ENCODE results near the gene ATP2B3. TPM values are rescaled to one million over a fixed set of nuclear protein-coding genes. Genes with fewer than 3 reads are reported as not detected.

The ATP2B3 gene
- total and polyA plus RNA-seq, 2 experiments from 2014 or later = 0.21 to 0.42 TPM

- no peaks in the 10 kb centered on the region for H3K4me1 ChIP-seq (ENCODE audit: low read depth)
- H3K27ac ChIP-seq = peak overlapping the region; percentile 39
- DNase-seq (ENCODE audit: low read depth in 1 of 2, low spot score in 1 of 2) = peak; percentile 88 to 92
- H3K27me3 ChIP-seq = no peaks in the 10 kb centered on the region
- TF ChIP-seq CTCF (IDR thresholded peaks at IDR 0.05; ENCODE audit: low read depth, low read length) = no peak
- H3K36me3 ChIP-seq = no peaks in the 10 kb centered on the region
- peak overlapping the region; percentile 72 for H3K4me3 ChIP-seq
- no peaks in the 10 kb centered on the region for H3K9me3 ChIP-seq (ENCODE audit: low read depth)
Measured at GRCh38 chrX:153599192-153600031, 82.0 kb downstream of the ATP2B3 start.

GRCh38 chrX:153600032-153600373 is 82.6 kb downstream of the ATP2B3 start:
- DNase-seq (ENCODE audit: low read depth in 1 of 2, low spot score in 1 of 2) = peak in 1 of 2 donors; percentile 22
- Histone ChIP-seq H3K4me3 (peak overlapping the region; percentile 72), H3K27me3 (no peaks in the 10 kb centered on the region), H3K4me1 (ENCODE audit: low read depth) (no peaks in the 10 kb centered on the region), H3K9me3 (ENCODE audit: low read depth) (no peaks in the 10 kb centered on the region), H3K27ac (no peak overlapping the region), H3K36me3 (no peaks in the 10 kb centered on the region)
- no peak for TF ChIP-seq CTCF (IDR thresholded peaks at IDR 0.05; ENCODE audit: low read depth, low read length)

GRCh38 chrX:153600921-153601320 is 83.5 kb downstream of the ATP2B3 start:
- peaks cover 2% of the 10 kb centered on the region for H3K27me3 ChIP-seq
- no peak for TF ChIP-seq CTCF (IDR thresholded peaks at IDR 0.05; ENCODE audit: low read depth, low read length)

GRCh38 chrX:153601511-153602110 is 84.2 kb downstream of the ATP2B3 start:
- no peak for TF ChIP-seq CTCF (IDR thresholded peaks at IDR 0.05; ENCODE audit: low read depth, low read length)
- no peaks in the 10 kb centered on the region for H3K36me3 ChIP-seq
- no peaks in the 10 kb centered on the region for H3K9me3 ChIP-seq (ENCODE audit: low read depth)
- H3K27ac ChIP-seq = no peak overlapping the region
- no peak for DNase-seq (ENCODE audit: low read depth in 1 of 2, low spot score in 1 of 2)
- H3K4me1 ChIP-seq (ENCODE audit: low read depth) = no peaks in the 10 kb centered on the region
- H3K27me3 ChIP-seq = peaks cover 3% of the 10 kb centered on the region
- no peak overlapping the region for H3K4me3 ChIP-seq

More at GRCh38 chrX:153600921-153601320, 83.5 kb downstream of the ATP2B3 start:
- DNase-seq (ENCODE audit: low read depth in 1 of 2, low spot score in 1 of 2) = no peak
- Histone ChIP-seq H3K4me3 (no peak overlapping the region), H3K36me3 (no peaks in the 10 kb centered on the region), H3K27ac (no peak overlapping the region), H3K9me3 (ENCODE audit: low read depth) (no peaks in the 10 kb centered on the region), H3K4me1 (ENCODE audit: low read depth) (no peaks in the 10 kb centered on the region)

GRCh38 chrX:153602601-153603000 is 85.2 kb downstream of the ATP2B3 start:
- Histone ChIP-seq H3K27ac (no peak overlapping the region), H3K4me3 (no peak overlapping the region), H3K9me3 (ENCODE audit: low read depth) (no peaks in the 10 kb centered on the region), H3K27me3 (peaks cover 8% of the 10 kb centered on the region), H3K36me3 (no peaks in the 10 kb centered on the region), H3K4me1 (ENCODE audit: low read depth) (no peaks in the 10 kb centered on the region)
- TF ChIP-seq CTCF (IDR thresholded peaks at IDR 0.05; ENCODE audit: low read depth, low read length) = no peak
- DNase-seq (ENCODE audit: low read depth in 1 of 2, low spot score in 1 of 2) = no peak
